GM21381 (cell line): ENCODE results near the gene TUBGCP5.
"Not testable (repeated sequence)": the region's sequence is repeated elsewhere in the genome, so short reads cannot be mapped to it uniquely, and the experiment has no call there.

ENCODE experiments used
- ATAC-seq: cut with Tn5 transposase; IDR thresholded peaks from one replicate; pipeline ENCODE4 v1.9.1; 2021; ENCODE audit warnings: mild to moderate bottlenecking, moderate library complexity; ENCODE audit not compliant: unreplicated experiment

Gene TUBGCP5

DNA sequence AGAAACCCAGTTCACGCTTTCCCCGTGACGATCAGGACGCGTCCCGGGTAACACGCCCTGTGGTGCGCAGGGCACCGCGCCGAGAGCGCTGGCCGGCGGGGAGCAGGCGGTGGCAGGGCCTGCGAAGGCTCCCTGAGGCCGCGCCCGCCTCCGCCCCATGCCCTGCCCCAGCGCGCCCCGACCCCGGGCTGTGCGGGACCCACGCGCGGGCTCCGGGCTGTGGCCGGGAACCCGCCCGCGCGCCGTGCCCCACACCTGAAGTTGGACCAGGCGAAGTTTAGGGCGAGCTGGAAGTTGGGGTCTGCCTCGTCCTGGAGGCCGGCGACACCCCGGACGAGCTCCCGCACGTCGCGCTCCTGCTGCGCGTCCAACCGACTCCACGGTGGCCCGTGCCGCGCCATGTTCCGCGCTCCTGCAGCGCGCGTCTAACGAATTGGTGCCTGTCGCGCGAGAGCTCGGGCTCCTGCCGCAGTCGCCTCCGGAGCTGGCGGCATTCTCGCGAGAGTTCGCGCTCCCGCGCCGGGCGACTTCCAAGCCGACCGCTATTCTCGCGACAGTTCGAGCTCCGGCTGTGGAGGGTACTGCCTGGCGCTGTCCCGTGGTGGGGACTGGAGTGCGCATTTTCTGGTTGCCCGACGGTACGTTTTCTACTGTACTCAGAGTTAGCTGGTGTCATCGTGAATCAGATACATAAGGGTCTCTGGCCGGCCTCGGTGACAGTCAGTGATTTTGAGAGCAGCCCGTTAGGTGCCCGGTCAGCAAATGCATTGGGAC, at the start of gene TUBGCP5:
TSS of gene TUBGCP5 (minus strand) at position 427 of the 774 bp plus-strand sequence. CDS start at position 401, 26 bp downstream.
- peak; percentile 85 for ATAC-seq

GRCh38 chr15:23083115-23083514, 43.7 kb upstream of the TUBGCP5 start:
- no peak for ATAC-seq

- not testable (repeated sequence) for ATAC-seq
Measured at GRCh38 chr15:23081996-23082737, 42.8 kb upstream of the TUBGCP5 start.

DNA sequence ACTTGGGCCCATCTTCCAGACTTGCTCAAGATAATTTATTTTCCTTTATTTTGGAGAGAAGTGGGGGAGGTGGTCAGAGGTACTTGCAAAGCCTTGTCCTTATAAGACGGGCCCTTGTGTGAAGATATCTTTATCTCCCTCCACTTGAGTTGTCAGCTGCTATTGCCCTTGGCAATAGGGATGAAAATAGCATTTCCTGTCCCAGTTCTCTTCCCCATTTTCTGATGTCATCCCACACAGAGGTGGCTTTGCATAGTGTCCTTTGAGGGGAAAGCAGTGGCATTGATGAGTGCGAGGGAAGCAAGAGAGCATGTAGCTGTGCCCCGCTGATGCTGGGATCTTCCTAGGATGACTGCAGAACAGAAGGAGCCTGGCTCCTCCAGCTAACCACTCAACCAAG, 41.9 kb upstream of the TUBGCP5 start:
- no peak for ATAC-seq

- ATAC-seq: no peak
Measured at GRCh38 chr15:23079766-23080165, 40.4 kb upstream of the TUBGCP5 start.

DNA sequence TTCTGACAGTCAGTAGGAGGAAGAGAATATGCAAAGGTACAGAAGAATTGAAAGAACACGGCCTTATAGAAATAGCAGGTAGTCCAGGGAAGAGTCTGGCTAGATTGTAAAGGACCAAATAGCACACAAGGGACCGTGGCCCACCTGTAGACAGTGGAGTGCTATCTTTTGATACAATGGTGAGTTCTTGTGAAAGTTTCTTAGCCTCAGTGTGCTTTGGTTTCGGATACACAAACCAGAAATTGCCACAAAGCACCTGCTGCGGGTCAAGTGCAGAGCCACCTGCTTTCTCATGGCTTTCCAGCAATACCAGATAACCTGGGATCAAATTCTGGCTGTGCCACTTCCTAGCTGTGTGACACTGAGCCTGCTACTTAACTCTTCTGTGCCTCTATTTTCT, 36.6 kb upstream of the TUBGCP5 start:
- no peak for ATAC-seq

DNA sequence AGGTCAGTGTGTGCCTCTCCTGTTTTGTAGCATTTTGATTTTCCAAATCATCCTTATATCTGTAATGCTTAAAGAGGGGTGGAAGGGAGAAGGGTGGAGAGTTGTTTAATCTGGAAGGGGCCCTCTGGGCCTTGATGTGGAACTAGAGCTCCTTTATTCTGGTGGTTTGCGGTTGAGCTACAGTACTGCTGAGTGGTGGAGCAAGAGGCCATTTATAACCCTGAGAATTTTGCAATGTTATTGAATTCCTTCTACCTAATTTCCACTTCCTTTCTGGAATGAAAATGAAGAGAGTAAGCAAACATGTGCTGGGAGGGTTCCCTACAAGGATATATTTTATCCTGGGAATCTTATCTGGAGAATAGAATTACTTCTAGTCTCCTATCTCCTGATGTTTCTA, 35.3 kb upstream of the TUBGCP5 start:
- no peak for ATAC-seq

GRCh38 chr15:23073890-23074646, 34.7 kb upstream of the TUBGCP5 start:
- ATAC-seq: no peak

GRCh38 chr15:23072633-23073032, 33.3 kb upstream of the TUBGCP5 start:
- ATAC-seq: no peak

- no peak for ATAC-seq
Measured at GRCh38 chr15:23069496-23070166, 30.3 kb upstream of the TUBGCP5 start.

DNA sequence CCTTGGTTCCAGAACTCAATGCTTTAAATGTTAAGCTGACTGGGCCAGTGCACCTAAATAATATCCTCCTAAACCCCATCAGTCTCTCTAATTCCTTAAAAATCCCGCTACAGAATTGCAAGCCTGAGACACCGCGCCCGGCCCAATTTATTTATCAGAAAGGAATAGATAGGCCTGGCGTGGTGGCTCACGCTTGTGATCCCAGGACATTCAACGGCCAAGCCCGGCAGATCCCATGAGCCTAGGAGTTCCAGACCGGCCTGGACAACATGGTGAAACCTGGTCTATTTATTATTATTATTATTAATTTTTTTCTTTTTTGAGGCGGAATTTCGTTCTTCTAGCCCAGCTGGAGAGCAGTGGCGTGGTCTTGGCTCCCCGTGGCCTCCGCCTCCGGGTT, 28.0 kb upstream of the TUBGCP5 start:
- ATAC-seq: no peak

DNA sequence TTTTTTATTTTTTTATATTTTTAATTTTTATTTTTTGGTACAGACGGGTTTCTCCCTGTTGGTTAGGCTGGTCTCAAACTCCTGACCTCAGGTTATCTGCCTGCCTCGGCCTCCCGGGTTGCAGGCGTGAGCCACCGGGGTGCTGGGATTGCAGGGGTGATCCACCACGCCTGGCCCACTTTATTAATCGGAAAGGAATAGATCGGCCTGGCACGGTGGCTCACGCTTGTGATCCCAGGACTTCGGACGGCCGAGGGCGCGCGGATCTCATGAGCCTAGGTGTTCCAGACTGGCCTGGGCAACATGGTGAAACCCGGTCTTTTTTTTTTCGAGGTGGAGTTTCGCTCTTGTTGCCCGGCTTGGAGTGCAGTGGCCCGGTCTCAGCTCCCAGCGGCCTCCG, 26.5 kb upstream of the TUBGCP5 start:
- no peak for ATAC-seq

GRCh38 chr15:23064156-23064555, 24.8 kb upstream of the TUBGCP5 start:
- ATAC-seq: no peak

DNA sequence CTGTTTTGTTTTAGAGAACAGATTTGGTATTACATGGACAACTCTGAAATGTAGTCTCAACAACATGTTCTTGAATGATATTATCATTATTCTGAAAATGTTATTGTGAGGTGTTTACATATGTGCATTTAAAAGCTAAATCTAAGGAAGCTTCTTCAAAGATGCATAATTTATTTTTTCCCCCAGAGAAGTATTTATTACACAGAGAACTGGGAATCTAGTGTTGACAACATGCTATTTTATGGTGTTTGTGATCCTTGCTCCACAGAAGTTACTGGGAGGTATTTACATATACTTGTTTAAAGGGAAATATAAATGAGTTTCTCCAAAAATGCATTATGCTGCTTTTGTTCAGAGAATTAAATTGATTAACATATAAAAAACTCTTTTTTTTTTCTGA, 18.3 kb upstream of the TUBGCP5 start:
- no peak for ATAC-seq

DNA sequence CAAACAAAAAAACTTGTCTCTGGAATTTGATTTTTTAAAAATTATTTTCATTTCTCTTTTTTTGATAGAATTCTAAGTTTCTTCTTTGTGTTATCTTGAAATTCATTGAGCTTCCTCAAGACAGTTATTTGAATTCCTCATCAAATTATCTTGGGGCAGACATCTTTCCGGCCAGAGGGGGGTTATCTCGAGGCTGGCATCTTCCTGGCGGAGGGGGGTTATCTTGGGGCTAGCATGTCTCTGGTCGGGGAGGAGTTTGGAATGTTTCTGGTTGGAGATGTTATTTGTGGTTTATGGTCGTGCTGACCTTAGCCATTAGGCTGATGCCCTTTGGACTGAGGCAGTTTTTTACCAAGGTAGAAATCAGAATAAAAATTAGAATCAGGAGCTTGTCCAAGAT, 15.9 kb upstream of the TUBGCP5 start:
- no peak for ATAC-seq

GRCh38 chr15:23052522-23052921, 13.2 kb upstream of the TUBGCP5 start:
- no peak for ATAC-seq

GRCh38 chr15:23050708-23051107, 11.3 kb upstream of the TUBGCP5 start:
- no peak for ATAC-seq

DNA sequence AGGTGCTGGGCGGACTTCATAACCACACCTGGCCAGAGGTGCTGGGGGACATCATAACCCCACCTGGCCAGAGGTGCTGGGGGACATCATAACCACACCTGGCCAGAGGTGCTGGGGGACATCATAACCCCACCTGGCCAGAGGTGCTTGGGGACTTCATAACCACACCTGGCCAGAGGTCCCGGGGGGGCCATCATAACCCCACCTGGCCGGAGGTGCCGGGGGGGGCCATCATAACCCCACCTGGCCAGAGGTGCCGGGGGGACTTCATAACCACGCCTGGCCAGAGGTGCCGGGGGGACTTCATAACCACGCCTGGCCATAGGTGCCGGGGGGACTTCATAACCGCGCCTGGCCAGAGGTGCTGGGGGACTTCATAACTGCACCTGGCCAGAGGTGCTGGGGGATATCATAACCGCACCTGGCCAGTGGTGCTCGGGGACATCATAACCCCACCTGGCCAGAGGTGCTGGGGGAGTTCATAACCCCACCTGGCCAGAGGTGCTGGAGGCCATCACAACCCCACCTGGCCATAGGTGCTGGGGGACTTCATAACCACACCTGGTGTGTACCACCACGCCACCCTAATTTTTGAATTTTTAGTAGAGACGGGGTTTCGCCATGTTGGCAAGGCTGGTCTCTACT, 10.7 kb upstream of the TUBGCP5 start:
- no peak for ATAC-seq

DNA sequence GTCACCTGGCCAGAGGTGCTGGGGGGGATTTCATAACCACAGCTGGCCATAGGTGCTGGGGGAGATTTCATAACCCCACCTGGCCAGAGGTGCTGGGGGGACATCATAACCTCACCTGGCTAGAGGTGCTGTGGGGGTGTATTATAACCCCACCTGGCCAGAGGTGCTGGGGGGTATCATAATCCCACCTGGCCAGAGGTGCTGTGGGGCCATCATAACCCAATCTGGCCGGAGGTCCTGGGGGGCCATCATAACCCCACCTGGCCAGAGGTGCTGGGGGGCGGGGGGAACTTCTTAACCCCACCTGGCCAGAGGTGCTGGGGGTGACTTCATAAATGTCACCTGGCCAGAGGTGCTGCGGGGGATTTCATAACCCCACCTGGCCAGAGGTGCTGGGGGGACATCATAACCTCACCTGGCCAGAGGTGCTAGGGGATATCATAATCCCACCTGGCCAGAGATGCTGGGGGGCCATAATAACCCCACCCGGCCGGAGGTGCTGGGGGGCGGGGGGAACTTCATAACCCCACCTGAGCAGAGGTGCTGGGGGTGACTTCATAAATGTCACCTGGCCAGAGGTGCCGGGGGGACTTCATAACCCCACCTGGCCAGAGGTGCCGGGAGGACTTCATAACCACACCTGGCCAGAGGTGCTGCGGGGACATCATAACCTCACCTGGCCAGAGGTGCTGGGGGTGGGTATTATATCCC, 9.4 kb upstream of the TUBGCP5 start:
- ATAC-seq: not testable (repeated sequence)

GRCh38 chr15:23043987-23044386, 4.6 kb upstream of the TUBGCP5 start:
- ATAC-seq: not testable (repeated sequence)
